ENCODE measurements around the gene LHFPL5.

The LHFPL5 gene

DNA sequence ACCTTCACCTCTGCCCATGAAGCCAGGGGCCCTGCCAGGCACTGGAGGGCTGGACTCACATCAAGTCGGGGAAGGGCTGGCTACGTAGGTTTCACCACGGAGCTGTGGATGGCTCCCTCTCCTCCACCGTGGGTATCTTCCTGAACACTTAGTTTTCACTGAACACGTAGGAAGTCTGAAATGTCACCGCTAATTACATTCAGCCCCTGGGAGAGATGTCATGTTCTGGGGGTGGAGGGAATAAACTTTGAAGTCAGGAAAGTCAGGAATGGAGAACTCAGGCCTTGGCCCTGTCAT lies 6.5 kb downstream of the LHFPL5 start:
- H3K27ac ChIP-seq: no peak overlapping the region
- no peaks in the 10 kb centered on the region for H3K4me1 ChIP-seq (ENCODE audit: low read depth, poor library complexity, severe bottlenecking)
- no peaks in the 10 kb centered on the region for H3K79me2 ChIP-seq (ENCODE audit: insufficient read depth, low read depth)
- H4K20me1 ChIP-seq (ENCODE audit: insufficient read depth): no peaks in the 10 kb centered on the region
- TF ChIP-seq, protein P1, sequence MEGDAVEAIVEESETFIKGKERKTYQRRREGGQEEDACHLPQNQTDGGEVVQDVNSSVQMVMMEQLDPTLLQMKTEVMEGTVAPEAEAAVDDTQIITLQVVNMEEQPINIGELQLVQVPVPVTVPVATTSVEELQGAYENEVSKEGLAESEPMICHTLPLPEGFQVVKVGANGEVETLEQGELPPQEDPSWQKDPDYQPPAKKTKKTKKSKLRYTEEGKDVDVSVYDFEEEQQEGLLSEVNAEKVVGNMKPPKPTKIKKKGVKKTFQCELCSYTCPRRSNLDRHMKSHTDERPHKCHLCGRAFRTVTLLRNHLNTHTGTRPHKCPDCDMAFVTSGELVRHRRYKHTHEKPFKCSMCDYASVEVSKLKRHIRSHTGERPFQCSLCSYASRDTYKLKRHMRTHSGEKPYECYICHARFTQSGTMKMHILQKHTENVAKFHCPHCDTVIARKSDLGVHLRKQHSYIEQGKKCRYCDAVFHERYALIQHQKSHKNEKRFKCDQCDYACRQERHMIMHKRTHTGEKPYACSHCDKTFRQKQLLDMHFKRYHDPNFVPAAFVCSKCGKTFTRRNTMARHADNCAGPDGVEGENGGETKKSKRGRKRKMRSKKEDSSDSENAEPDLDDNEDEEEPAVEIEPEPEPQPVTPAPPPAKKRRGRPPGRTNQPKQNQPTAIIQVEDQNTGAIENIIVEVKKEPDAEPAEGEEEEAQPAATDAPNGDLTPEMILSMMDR (conservative IDR thresholded peaks at IDR 0.05; ENCODE audit: low read depth, low read length): no peak
- H3K36me3 ChIP-seq (ENCODE audit: insufficient read depth): no peaks in the 10 kb centered on the region
- no peak overlapping the region for H2AFZ ChIP-seq (ENCODE audit: low read depth)
- no peak overlapping the region for H3K4me3 ChIP-seq (IDR thresholded peaks at IDR 0.05; ENCODE audit: insufficient read depth, low read depth, low read length)
- no peaks in the 10 kb centered on the region for H3K27me3 ChIP-seq (ENCODE audit: insufficient read depth, low read depth)
- no peak overlapping the region for H3K4me2 ChIP-seq
- H3K9ac ChIP-seq: no peak overlapping the region

DNA sequence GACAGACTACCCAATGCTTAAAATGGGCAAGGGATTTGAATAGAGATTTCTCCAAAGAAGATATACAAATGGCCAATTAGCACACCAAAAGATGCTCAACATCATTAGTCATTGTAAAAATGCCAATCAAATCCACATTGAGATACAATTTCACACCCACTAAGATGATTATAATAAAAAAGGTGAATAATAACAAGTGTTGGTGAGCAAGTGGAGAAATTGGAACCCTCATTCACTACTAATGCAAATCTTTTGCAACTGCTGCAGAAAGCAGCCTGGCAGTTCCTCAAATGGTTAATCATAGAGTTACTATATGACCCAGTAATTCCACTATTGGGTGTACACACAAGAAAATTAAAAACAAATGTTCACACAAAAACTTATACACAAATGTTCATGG lies 12.4 kb downstream of the LHFPL5 start:
- H3K79me2 ChIP-seq (ENCODE audit: insufficient read depth, low read depth): no peaks in the 10 kb centered on the region
- no peak overlapping the region for H3K4me3 ChIP-seq (IDR thresholded peaks at IDR 0.05; ENCODE audit: insufficient read depth, low read depth, low read length)
- H3K36me3 ChIP-seq (ENCODE audit: insufficient read depth): no peaks in the 10 kb centered on the region
- TF ChIP-seq, protein P1 (conservative IDR thresholded peaks at IDR 0.05; ENCODE audit: low read depth, low read length): no peak
- no peaks in the 10 kb centered on the region for H3K27me3 ChIP-seq (ENCODE audit: insufficient read depth, low read depth)
- no peak overlapping the region for H3K4me2 ChIP-seq
- H3K4me1 ChIP-seq (ENCODE audit: low read depth, poor library complexity, severe bottlenecking): no peaks in the 10 kb centered on the region
- no peak overlapping the region for H3K27ac ChIP-seq
- H3K9ac ChIP-seq: no peak overlapping the region
- H2AFZ ChIP-seq (ENCODE audit: low read depth): no peak overlapping the region
- no peaks in the 10 kb centered on the region for H4K20me1 ChIP-seq (ENCODE audit: insufficient read depth)

DNA sequence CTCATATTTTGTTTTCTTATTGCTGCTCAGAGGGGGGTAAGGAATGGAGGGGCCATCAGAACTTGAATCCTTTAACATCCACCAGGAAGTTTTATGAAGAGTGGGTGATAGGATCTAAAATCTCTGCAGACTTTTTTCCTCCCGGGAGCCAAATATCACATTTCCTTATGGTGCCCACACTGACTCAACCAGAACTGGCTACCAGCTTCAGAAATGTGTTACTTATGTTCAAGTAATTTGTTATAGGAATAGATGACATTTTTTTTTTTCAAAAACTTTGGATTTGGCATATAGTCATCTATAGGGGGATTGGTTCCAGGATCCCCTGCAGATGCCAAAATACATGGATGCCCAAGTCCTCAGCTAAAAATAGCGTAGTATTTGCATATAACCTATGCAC lies 18.4 kb downstream of the LHFPL5 start:
- Histone ChIP-seq H2AFZ (ENCODE audit: low read depth) (no peak overlapping the region), H3K79me2 (ENCODE audit: insufficient read depth, low read depth) (no peaks in the 10 kb centered on the region), H3K4me2 (no peak overlapping the region), H4K20me1 (ENCODE audit: insufficient read depth) (no peaks in the 10 kb centered on the region), H3K27me3 (ENCODE audit: insufficient read depth, low read depth) (no peaks in the 10 kb centered on the region), H3K9ac (no peak overlapping the region), H3K27ac (no peak overlapping the region), H3K36me3 (ENCODE audit: insufficient read depth) (no peaks in the 10 kb centered on the region), H3K4me3 (IDR thresholded peaks at IDR 0.05; ENCODE audit: insufficient read depth, low read depth, low read length) (no peak overlapping the region), H3K4me1 (ENCODE audit: low read depth, poor library complexity, severe bottlenecking) (no peaks in the 10 kb centered on the region)
- TF ChIP-seq, protein P1 (conservative IDR thresholded peaks at IDR 0.05; ENCODE audit: low read depth, low read length): no peak

DNA sequence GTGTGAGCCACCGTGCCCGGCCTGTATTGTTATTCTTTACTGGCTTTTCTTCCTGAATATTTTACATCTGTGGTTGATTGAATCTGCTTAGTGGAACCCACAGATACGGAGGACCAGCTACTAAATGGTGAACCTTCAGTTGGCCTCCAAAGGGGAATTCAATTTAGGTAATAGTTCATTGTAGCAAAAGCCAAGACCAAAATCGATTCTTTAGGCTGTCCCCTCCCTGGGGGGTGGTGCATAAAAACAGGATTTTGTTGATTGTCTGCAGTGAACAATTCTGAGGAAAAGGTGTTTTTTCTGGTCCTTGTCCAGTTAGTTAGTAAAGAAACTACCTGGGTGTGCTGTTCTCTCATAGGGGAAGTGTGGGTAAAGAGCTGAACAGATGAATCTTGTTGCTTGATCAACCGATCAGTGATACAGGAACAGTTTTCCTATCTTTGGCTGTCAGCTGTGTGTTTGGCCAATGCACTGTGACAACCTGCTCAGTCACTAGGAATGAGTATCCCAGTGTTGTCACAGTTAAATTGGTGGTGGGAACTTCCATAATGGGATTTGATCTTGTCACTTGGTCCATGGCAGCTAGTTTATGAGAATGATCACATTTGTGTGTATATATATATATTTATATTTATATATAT lies 19.5 kb downstream of the LHFPL5 start:
- no peak overlapping the region for H3K4me3 ChIP-seq (IDR thresholded peaks at IDR 0.05; ENCODE audit: insufficient read depth, low read depth, low read length)
- TF ChIP-seq, protein P1 (conservative IDR thresholded peaks at IDR 0.05; ENCODE audit: low read depth, low read length): no peak
- no peaks in the 10 kb centered on the region for H4K20me1 ChIP-seq (ENCODE audit: insufficient read depth)
- H3K36me3 ChIP-seq (ENCODE audit: insufficient read depth): no peaks in the 10 kb centered on the region
- no peak overlapping the region for H3K9ac ChIP-seq
- H3K27ac ChIP-seq: no peak overlapping the region
- H3K27me3 ChIP-seq (ENCODE audit: insufficient read depth, low read depth): no peaks in the 10 kb centered on the region
- no peaks in the 10 kb centered on the region for H3K79me2 ChIP-seq (ENCODE audit: insufficient read depth, low read depth)
- no peaks in the 10 kb centered on the region for H3K4me1 ChIP-seq (ENCODE audit: low read depth, poor library complexity, severe bottlenecking)
- H3K4me2 ChIP-seq: no peak overlapping the region
- H2AFZ ChIP-seq (ENCODE audit: low read depth): no peak overlapping the region
